Hepatocyte (in vitro differentiated cells): ENCODE measurements around the gene SRXN1. TPM values are rescaled to one million over a fixed set of nuclear protein-coding genes. Genes with fewer than 3 reads are reported as not detected.

Experiments used
- DNase-seq: peaks from one replicate; pipeline ENCODE4 v3.0.0-alpha.2; 2016; ENCODE audit warnings: low spot score
- H2AFZ ChIP-seq: fragments of 200-600 bp; sonication (generic); 2 replicates; pipeline ENCODE4 v1.6.0; 2016; ENCODE audit warnings: antibody characterized with exemption, mild to moderate bottlenecking
- H3K27ac ChIP-seq: fragments of 200-600 bp; sonication (generic); 2 replicates; pipeline ENCODE4 v1.5.1; 2016; ENCODE audit warnings: mild to moderate bottlenecking
- H3K27me3 ChIP-seq: fragments of 200-600 bp; sonication (generic); 2 replicates; pipeline ENCODE4 v1.6.1; 2016
- H3K36me3 ChIP-seq: fragments of 200-600 bp; sonication (generic); replicated peaks from 2 replicates; pipeline ENCODE4 v1.5.1; 2016; ENCODE audit warnings: low read depth; ENCODE audit not compliant: insufficient read depth
- H3K4me1 ChIP-seq: fragments of 200-600 bp; sonication (generic); 2 replicates; pipeline ENCODE4 v1.5.1; 2016; ENCODE audit warnings: mild to moderate bottlenecking, moderate library complexity; ENCODE audit not compliant: insufficient read depth
- H3K4me2 ChIP-seq: fragments of 200-600 bp; sonication (generic); 2 replicates; pipeline ENCODE4 v1.6.0; 2016
- H3K4me3 ChIP-seq: fragments of 200-600 bp; sonication (generic); 2 replicates; pipeline ENCODE4 v1.5.1; 2016; ENCODE audit warnings: mild to moderate bottlenecking
- H3K79me2 ChIP-seq: fragments of 200-600 bp; sonication (generic); 2 replicates; pipeline ENCODE4 v1.6.0; 2017; ENCODE audit warnings: mild to moderate bottlenecking
- H3K9me2 ChIP-seq: fragments of 200-600 bp; sonication (generic); replicated peaks from 2 replicates; pipeline ENCODE4 v1.6.0; 2017; ENCODE audit warnings: mild to moderate bottlenecking; ENCODE audit not compliant: insufficient read depth
- H3K9me3 ChIP-seq: fragments of 200-600 bp; sonication (generic); 2 replicates; pipeline ENCODE4 v1.5.1; 2016; ENCODE audit warnings: low read depth, mild to moderate bottlenecking
- H4K20me1 ChIP-seq: fragments of 200-600 bp; sonication (generic); 2 replicates; pipeline ENCODE4 v1.6.0; 2016; ENCODE audit warnings: mild to moderate bottlenecking; ENCODE audit not compliant: insufficient read depth, poor library complexity, severe bottlenecking
- EZH2 ChIP-seq: fragments of 200-600 bp; sonication (generic); IDR thresholded peaks from 2 replicates; pipeline ENCODE4 v1.6.1; 2016; ENCODE audit warnings: antibody characterized with exemption, mild to moderate bottlenecking, borderline replicate concordance
- EZH2phosphoT487 ChIP-seq: fragments of 200-600 bp; sonication (generic); IDR thresholded peaks from one replicate; pipeline ENCODE4 v1.6.1; 2018; ENCODE audit warnings: antibody characterized with exemption, mild to moderate bottlenecking, low read depth, moderate library complexity; ENCODE audit not compliant: unreplicated experiment, severe bottlenecking
- WGBS: methylation state at CpG from one replicate; pipeline ENCODE4 v1.1.6; 2016; ENCODE audit warnings: low lambda C conversion rate; ENCODE audit errors: missing lambda C conversion rate; 5-methylcytosine and 5-hydroxymethylcytosine counted together
- polyA plus RNA-seq: library from polyadenylated mRNA; unstranded; fragments of >200 nt; fragmentation: Nextera tagmentation; extraction: Ambion mirVana; gene quantifications from 2 replicates; pipeline ENCODE4 v1.2.1, GENCODE V29; 2016
- total RNA-seq: library from RNA; depleted of rRNA; stranded (reverse); fragments of >200 nt; gene quantifications from 2 replicates; pipeline ENCODE4 v1.2.3, GENCODE V29; 2014
- TF ChIP-seq, protein P1 (sequence below): fragments of 200-600 bp; sonication (generic); IDR thresholded peaks from 2 replicates; pipeline ENCODE4 v1.5.1; 2016; ENCODE audit warnings: antibody characterized with exemption, mild to moderate bottlenecking; ENCODE audit not compliant: poor library complexity

The SRXN1 gene
- total and polyA plus RNA-seq, 2 experiments from 2014 or later, result 39.6 to 42.2 TPM

DNA sequence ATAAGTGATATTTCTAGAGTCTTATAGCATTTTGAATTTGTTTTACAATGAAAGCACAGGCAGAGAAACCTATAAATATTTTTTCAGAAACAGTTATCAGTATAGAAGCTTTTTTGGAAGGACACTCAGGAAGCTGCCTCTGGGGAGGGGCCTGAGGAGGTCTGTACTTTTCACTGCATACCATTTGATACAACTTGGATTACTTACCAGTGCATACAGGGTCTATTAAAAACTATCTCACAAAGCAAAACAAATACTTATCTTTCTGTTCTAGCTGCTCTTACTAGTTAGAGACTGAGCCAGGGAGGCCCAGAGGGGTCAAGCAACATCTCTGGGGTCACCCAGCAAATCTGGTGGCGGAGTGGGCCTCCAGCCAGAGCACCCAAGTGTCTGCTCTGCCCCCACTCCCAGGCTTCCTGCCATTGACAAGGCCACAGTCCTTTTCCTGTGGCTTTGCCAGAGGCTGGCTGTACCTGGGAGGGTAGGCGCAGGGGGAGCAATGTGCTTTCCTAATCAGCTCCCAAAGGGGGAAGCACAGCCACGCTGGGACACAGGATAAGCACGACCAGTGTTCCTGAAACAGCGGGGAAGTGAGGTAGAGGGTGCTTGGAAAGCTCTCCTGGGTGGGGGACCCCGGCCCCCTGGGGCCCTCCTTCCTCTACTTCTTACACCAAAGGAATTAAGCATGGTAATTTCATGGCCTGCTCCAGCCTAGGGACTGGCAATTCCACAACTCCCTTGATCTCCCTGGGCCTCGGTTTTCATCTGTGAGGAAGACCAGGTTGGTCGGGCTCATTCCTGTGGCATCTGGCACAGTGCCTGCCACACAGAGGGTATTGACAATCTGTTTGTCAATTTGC is 50.7 kb downstream of the SRXN1 start:
- Histone ChIP-seq H3K36me3 (no peaks in the 10 kb centered on the region), H4K20me1 (no peaks in the 10 kb centered on the region), H3K4me3 (no peak overlapping the region), H3K4me2 (no peak overlapping the region), H3K79me2 (no peaks in the 10 kb centered on the region), H3K9me2 (no peaks in the 10 kb centered on the region), H3K27ac (no peak overlapping the region), H3K4me1 (no peaks in the 10 kb centered on the region), H3K27me3 (peaks cover 14% of the 10 kb centered on the region), H2AFZ (no peak overlapping the region), H3K9me3 (no peaks in the 10 kb centered on the region)
- DNase-seq, result no peak
- TF ChIP-seq EZH2, result no peak
- TF ChIP-seq, protein P1, sequence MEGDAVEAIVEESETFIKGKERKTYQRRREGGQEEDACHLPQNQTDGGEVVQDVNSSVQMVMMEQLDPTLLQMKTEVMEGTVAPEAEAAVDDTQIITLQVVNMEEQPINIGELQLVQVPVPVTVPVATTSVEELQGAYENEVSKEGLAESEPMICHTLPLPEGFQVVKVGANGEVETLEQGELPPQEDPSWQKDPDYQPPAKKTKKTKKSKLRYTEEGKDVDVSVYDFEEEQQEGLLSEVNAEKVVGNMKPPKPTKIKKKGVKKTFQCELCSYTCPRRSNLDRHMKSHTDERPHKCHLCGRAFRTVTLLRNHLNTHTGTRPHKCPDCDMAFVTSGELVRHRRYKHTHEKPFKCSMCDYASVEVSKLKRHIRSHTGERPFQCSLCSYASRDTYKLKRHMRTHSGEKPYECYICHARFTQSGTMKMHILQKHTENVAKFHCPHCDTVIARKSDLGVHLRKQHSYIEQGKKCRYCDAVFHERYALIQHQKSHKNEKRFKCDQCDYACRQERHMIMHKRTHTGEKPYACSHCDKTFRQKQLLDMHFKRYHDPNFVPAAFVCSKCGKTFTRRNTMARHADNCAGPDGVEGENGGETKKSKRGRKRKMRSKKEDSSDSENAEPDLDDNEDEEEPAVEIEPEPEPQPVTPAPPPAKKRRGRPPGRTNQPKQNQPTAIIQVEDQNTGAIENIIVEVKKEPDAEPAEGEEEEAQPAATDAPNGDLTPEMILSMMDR, result no peak
- TF ChIP-seq EZH2phosphoT487, result no peak
- 83% methylated on average over 8 of the region's 8 CpGs for whole genome bisulfite sequencing

DNA sequence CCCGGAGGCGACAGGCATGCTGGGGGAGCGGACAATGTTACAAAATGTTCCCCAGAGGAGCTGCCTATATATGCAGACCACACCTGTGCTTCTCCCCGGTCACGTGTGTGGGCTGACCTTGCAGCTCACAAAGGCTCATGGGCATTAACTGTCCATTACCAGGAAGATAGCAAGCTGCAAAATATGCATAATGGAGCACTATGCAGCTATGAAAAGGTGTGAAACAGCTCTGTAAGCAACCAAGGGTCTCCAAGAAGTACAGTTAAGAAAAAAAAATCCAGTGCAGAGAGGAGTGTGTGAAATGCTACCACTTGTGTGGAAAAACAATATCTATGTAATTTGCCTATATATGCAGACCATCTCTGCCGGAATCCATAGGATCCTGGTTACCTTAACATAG is 52.3 kb downstream of the SRXN1 start:
- Histone ChIP-seq H3K4me1 (no peaks in the 10 kb centered on the region), H3K4me2 (no peak overlapping the region), H3K36me3 (no peaks in the 10 kb centered on the region), H3K9me2 (no peaks in the 10 kb centered on the region), H2AFZ (no peak overlapping the region), H3K4me3 (no peak overlapping the region), H4K20me1 (no peaks in the 10 kb centered on the region), H3K9me3 (no peaks in the 10 kb centered on the region), H3K27ac (no peak overlapping the region), H3K27me3 (peaks cover 4% of the 10 kb centered on the region), H3K79me2 (no peaks in the 10 kb centered on the region)
- TF ChIP-seq, protein P1, result no peak
- no peak for TF ChIP-seq EZH2phosphoT487
- TF ChIP-seq EZH2, result no peak
- WGBS, result 93% methylated on average over 6 of the region's 6 CpGs
- DNase-seq, result no peak

DNA sequence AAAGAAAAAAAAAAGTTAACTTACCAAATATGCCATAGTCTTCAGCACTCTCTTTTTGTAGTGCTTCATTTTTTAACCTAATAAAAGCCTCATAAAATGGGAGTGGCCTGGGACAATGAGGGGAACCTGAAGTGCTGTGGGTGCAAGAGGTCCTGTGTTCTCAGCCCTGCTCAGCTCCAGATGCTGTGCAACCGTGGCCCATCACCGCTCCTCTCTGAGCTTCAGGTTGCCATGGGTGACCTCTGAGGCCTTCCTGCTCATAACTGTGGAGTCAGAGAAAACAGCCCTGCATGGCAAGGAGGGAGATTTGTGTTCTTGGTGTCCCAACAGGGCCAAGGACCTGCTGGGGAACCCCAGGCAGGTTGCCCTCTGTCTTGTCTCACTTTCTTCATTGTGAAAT is 52.9 kb downstream of the SRXN1 start:
- H3K79me2 ChIP-seq, result no peaks in the 10 kb centered on the region
- no peaks in the 10 kb centered on the region for H3K9me3 ChIP-seq
- no peak overlapping the region for H3K4me2 ChIP-seq
- H3K4me1 ChIP-seq, result no peaks in the 10 kb centered on the region
- H3K27ac ChIP-seq, result no peak overlapping the region
- no peaks in the 10 kb centered on the region for H4K20me1 ChIP-seq
- no peak for DNase-seq
- no peak overlapping the region for H3K4me3 ChIP-seq
- H2AFZ ChIP-seq, result no peak overlapping the region
- H3K36me3 ChIP-seq, result no peaks in the 10 kb centered on the region
- no peaks in the 10 kb centered on the region for H3K9me2 ChIP-seq
- H3K27me3 ChIP-seq, result peaks cover 4% of the 10 kb centered on the region
- WGBS, result 97% methylated on average over 2 of the region's 2 CpGs
- no peak for TF ChIP-seq EZH2phosphoT487
- TF ChIP-seq, protein P1, result no peak
- no peak for TF ChIP-seq EZH2
